ENCODE data around the gene RTP3.
"Not testable (repeated sequence)": the region's sequence is repeated elsewhere in the genome, so short reads cannot be mapped to it uniquely, and the experiment has no call there.

DNA sequence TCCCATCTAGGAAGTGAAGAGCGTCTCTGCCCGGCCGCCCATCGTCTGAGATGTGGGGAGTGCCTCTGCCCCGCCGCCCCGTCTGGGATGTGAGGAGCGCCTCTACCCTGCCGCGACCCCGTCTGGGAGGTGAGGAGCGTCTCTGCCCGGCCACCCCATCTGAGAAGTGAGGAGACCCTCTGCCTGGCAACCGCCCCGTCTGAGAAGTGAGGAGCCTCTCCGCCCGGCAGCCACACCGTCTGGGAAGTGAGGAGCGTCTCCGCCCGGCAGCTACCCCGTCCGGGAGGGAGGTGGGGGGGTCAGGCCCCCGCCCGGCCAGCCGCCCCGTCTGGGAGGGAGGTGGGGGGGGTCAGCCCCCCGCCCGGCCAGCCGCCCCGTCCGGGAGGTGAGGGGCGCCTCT, 3.3 kb upstream of the RTP3 start:
- TF ChIP-seq, protein P1, sequence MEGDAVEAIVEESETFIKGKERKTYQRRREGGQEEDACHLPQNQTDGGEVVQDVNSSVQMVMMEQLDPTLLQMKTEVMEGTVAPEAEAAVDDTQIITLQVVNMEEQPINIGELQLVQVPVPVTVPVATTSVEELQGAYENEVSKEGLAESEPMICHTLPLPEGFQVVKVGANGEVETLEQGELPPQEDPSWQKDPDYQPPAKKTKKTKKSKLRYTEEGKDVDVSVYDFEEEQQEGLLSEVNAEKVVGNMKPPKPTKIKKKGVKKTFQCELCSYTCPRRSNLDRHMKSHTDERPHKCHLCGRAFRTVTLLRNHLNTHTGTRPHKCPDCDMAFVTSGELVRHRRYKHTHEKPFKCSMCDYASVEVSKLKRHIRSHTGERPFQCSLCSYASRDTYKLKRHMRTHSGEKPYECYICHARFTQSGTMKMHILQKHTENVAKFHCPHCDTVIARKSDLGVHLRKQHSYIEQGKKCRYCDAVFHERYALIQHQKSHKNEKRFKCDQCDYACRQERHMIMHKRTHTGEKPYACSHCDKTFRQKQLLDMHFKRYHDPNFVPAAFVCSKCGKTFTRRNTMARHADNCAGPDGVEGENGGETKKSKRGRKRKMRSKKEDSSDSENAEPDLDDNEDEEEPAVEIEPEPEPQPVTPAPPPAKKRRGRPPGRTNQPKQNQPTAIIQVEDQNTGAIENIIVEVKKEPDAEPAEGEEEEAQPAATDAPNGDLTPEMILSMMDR (IDR thresholded peaks at IDR 0.05), result not testable (repeated sequence)
- not testable (repeated sequence) for TF ChIP-seq POLR2A (IDR thresholded peaks at IDR 0.05)

Measured in adrenal gland (tissue), 5 donors.